HEK293T (cell line): Measurements from ENCODE around the gene FSIP1.

Source experiments
- BHLHE40 ChIP-seq: fragments of 450-650 bp; IDR thresholded peaks from 2 replicates; pipeline ENCODE4 v1.6.1; 2016; ENCODE audit warnings: mild to moderate bottlenecking, moderate library complexity, borderline replicate concordance
- CTBP1 ChIP-seq: fragments of 450-650 bp; IDR thresholded peaks from 2 replicates; pipeline ENCODE4 v1.6.1; 2016; ENCODE audit warnings: borderline replicate concordance
- SUZ12 ChIP-seq: fragments of 450-650 bp; IDR thresholded peaks from 2 replicates; pipeline ENCODE4 v1.6.1; 2016; ENCODE audit warnings: mild to moderate bottlenecking
- ZNF384 ChIP-seq: fragments of 450-650 bp; IDR thresholded peaks from 2 replicates; pipeline ENCODE4 v1.6.1; 2016

- TF ChIP-seq SUZ12 (no peak), ZNF384 (no peak), CTBP1 (no peak), BHLHE40 (no peak)
Measured at GRCh38 chr15:39669661-39670060, 113.0 kb downstream of the FSIP1 start.
